HG02678 (cell line): ENCODE data around the gene STX1A.
"Not testable (repeated sequence)": the region's sequence is repeated elsewhere in the genome, so short reads cannot be mapped to it uniquely, and the experiment has no call there.

Experiments used
- ATAC-seq: cut with Tn5 transposase; IDR thresholded peaks from one replicate; pipeline ENCODE4 v1.9.1; 2021; ENCODE audit warnings: mild to moderate bottlenecking, moderate library complexity; ENCODE audit not compliant: unreplicated experiment

Gene STX1A

DNA sequence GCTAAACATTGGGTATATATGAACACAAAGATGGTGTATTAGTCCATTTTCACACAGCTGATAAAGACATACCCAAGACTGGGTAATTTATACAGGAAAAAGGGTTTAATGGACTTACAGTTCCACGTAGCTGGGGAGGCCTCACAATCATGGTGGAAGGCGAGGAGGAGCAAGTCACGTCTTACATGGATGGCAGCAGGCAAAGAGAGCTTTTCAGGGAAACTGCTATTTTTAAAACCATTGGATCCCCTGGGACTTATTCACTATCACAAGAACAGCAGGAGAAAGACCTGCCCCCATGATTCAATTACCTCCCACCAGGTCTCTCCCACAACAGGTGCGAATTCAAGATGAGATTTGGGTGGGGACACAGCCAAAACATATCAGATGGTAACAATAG, 64.2 kb downstream of the STX1A start:
- not testable (repeated sequence) for ATAC-seq

DNA sequence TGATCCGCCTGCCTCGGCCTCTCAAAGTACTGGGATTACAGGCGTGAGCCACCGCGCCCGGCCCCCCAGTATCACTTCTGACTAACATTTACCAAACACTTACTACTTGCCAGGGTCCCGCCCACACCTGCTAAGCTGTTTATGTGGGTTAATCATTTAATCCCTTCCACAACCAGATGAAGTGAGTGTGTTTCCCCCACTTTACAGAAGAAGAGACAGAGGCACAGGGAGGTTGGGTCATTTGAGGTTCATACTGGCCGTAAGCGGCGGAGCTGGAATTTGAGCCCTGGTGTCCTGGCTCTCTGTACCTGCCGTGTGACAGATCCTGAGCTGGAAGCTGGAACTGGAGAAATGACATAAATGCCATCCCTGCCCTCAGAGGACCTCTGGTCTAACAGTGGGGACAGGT, 66.9 kb downstream of the STX1A start:
- ATAC-seq, result no peak

DNA sequence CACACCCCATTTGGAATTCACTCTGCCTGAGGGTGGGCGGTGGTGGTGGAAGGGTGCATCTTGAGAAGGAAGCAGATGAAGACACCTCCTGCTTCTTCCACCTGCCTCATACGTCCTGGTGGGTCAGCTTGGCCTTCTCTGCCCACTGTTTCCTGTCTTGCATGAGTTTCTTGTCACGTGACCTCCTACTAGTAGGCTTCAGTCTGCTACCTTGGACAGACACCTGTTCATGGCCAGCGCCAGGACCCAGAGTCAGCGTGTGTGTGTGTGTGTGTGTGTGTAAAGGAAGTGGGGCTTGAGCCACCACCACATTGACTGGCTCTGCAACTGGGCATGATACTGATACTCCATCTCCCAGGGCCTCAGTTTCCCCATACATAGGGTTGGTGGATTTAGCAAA, 68.9 kb downstream of the STX1A start:
- ATAC-seq, result no peak

DNA sequence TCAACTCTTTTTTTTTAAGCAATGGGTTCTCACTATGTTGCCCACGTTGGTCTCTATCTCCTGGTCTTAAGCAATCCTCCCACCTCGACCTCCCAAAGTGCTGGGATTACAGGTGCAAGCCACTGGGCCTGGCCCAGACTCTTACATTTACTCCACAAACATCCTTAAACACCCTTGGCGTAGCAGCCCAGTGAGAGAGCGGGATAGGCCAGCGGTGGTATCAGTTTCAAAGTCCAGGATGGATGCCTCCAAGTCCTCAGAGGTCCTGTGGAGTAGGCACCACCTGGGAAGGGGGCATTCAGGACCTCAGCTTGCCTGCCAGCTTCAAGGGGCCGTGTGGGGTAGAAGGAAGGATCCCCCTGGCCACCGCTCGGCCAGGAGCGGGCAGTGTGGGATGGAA, 69.9 kb downstream of the STX1A start:
- ATAC-seq, result no peak
